Activated CD4-positive, alpha-beta T cell treated with anti-CD3 and anti-CD28 coated beads, Interleukin-2, amount 10 ng/mL, durations not matched to agents 7 days and 5 days (primary cell): ENCODE data around the gene NTPCR. TPM values are rescaled to one million over a fixed set of nuclear protein-coding genes. Genes with fewer than 3 reads are reported as not detected.

Experiments used
- CTCF ChIA-PET: fragments of 350-600 bp; sonication (Branson Sonifier 250); formaldehyde crosslinking; loops from one replicate; lab custom pipeline; 2021; ENCODE audit warnings: antibody characterized with exemption; lab: Charles Lee
- POLR2A ChIA-PET: fragments of 350-600 bp; sonication (Branson Sonifier 250); formaldehyde crosslinking; loops from one replicate; lab custom pipeline; 2021; ENCODE audit warnings: antibody characterized with exemption; lab: Charles Lee
- DNase-seq: peaks from one replicate; pipeline ENCODE4 v3.0.0-alpha.2; 2020
- H3K27ac Mint-ChIP-seq: one replicate; pipeline ENCODE4 v1.8.0; 2021; ENCODE audit warnings: mild to moderate bottlenecking, moderate library complexity, mixed read lengths
- H3K27me3 Mint-ChIP-seq: one replicate; pipeline ENCODE4 v1.8.0; 2021; ENCODE audit warnings: mixed read lengths
- H3K36me3 Mint-ChIP-seq: one replicate; pipeline ENCODE4 v1.8.0; 2021; ENCODE audit warnings: low read depth, mixed read lengths
- H3K4me1 Mint-ChIP-seq: one replicate; pipeline ENCODE4 v1.8.0; 2021; ENCODE audit warnings: mixed read lengths
- H3K4me3 Mint-ChIP-seq: one replicate; pipeline ENCODE4 v1.8.0; 2021; ENCODE audit warnings: mild to moderate bottlenecking, moderate library complexity, mixed read lengths
- H3K9me3 Mint-ChIP-seq: one replicate; pipeline ENCODE4 v1.8.0; 2021; ENCODE audit warnings: mixed read lengths
- total RNA-seq, 2 experiments: library from RNA; stranded (reverse); gene quantifications; one replicate each; pipeline ENCODE4 v1.2.3, GENCODE V29; 2021

The NTPCR gene, protein sequence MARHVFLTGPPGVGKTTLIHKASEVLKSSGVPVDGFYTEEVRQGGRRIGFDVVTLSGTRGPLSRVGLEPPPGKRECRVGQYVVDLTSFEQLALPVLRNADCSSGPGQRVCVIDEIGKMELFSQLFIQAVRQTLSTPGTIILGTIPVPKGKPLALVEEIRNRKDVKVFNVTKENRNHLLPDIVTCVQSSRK
- total RNA-seq: 10 to 100 TPM; 36.9 to 45.8 TPM

DNA sequence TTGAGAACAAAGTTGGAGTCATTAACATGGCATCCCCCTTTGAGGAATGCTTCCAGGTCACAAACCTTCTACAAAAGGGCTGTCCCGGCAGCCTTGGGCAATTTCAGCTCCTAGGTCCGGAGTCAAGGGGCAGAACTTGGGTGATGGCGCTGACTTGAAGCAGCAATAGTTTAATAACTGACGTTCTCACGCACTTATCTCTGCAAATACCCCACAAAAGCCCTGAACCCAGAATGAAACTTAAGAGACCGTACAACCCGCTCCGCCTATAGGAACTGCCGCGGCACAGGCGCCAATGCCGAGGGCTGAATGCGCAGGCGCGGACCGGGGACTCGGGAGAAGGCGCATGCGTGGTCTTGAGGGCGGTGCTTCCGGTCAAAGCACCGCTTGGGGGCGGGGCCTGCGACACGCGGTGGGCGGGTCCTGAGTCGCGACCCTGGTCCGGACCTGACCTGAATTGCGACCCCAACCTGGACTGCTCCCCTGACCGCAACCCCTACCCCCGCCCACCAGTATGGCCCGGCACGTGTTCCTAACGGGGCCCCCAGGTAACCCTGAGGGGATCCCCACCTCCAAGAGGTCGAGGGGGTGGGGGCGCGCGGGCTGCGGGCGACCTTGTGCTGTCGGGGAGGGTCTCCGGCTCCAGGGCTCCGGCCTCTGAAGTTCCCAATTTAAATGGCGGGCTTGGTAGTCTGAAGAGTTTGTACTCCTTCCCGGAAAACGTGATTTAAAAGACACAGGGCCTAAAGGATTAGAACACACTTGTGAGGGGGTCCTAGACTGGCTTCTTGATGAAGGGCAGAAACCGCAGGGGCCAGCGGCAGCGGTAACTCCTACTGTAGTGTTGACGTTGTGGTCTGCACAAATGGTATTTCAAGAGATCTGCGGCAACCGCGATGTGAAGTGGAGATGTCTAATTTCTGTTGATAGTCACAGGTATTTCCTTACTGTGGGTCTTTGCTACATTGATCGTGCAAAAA lies at the start of gene NTPCR:
Gene NTPCR (plus strand): TSS at position 415 of the 980 bp plus-strand sequence. CDS start 100 bp downstream, at position 515.
- Mint-ChIP-seq H3K9me3 (peaks cover 5% of the 10 kb centered on the region), H3K4me3 (peak within 1 kb of the TSS; percentile 97), H3K4me1 (peaks cover 46% of the 10 kb centered on the region), H3K27me3 (no peaks in the 10 kb centered on the region), H3K27ac (peak within 1 kb of the TSS; percentile 94), H3K36me3 (peaks cover 24% of the 10 kb centered on the region)
- ChIA-PET CTCF (interaction anchor here (0.7 kb wide), 1 partner anchor 29 kb away, joined by 3 read pairs; no protein-coding TSS in a partner anchor), POLR2A (interaction anchor here (1.5 kb wide), 1 partner anchor 27 kb away, joined by 6 read pairs; no protein-coding TSS in a partner anchor)
- DNase-seq: peak; percentile 95

DNA sequence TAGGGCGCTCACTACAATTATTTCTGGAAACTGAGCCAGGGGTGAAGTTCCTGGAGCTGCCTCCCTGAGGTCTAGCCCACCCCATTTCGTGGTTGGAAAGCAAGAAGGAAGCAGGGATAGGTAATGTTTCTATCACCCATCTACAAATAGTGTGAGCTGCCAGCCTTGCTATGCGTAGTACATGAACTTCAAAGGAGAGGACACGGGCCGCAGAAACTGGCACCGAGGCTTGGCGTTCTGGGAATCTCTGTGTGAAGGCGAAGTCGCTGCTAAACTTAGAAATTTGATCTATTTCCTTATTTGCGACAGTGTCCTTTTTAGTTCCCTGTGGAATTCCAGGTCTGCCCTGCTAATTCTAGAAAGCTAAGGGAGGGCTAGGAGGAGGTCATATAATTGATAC lies 49.6 kb upstream of the NTPCR start:
- H3K4me3 Mint-ChIP-seq: no peak overlapping the region
- ChIA-PET POLR2A (no interaction called here), CTCF (interaction anchor here (1.6 kb wide), 1 partner anchor 27 kb away, joined by 4 read pairs; no protein-coding TSS in a partner anchor)
- DNase-seq: no peak
- no peaks in the 10 kb centered on the region for H3K27me3 Mint-ChIP-seq
- H3K4me1 Mint-ChIP-seq: peaks cover 39% of the 10 kb centered on the region
- H3K36me3 Mint-ChIP-seq: no peaks in the 10 kb centered on the region
- peaks cover 3% of the 10 kb centered on the region for H3K9me3 Mint-ChIP-seq
- peak overlapping the region; percentile 78 for H3K27ac Mint-ChIP-seq

DNA sequence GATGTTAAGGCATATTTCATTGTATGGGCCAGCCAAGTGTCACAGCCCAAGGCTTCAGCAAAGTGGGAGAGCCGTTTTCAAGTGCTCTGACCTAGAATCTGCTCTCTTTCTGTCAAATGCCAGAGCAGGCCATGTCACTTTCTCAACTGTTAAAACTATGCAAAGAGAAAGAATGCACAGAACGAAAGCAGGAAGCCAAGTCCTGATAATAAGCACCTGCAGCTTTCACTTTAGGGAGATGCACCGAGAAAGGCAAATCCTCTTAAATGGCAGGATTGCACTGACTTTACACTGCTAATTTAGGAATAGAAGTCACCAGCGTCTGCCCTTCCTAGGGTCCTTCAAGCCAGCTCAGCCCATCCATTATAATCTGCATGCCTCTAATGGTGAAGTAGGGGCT lies 49.2 kb upstream of the NTPCR start:
- Mint-ChIP-seq H3K9me3 (peaks cover 3% of the 10 kb centered on the region), H3K4me3 (peak overlapping the region; percentile 2), H3K27me3 (no peaks in the 10 kb centered on the region), H3K4me1 (peaks cover 43% of the 10 kb centered on the region), H3K36me3 (no peaks in the 10 kb centered on the region), H3K27ac (peak overlapping the region; percentile 78)
- ChIA-PET POLR2A (no interaction called here), CTCF (interaction anchor here (1.6 kb wide), 1 partner anchor 27 kb away, joined by 4 read pairs; no protein-coding TSS in a partner anchor)
- peak; percentile 15 for DNase-seq

DNA sequence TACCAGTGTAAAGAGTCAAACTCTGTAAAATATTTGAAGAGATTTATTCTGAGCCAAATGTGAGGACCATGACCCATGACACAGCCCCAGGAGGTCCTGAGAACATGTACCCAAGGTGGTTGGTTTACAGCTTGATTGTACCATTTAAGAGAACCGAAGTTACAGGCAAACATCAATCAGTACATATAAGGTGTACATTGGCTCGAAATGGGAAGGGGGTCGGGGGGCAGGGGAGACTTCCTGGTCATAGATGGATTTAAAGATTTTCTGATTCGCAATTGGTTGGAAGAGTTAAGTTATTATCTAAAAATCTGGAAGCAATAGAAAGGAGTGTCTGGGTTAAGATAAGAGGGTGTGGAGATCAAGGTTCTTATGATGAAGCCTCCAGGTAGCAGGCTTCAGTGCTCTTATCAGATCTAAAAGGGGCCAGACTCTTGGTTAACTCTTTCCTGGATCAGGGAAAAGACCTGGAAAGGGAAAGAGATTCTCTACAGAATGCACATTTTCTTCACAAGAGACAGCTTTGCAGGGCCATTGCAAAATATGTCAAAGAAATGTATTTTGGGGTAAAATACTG lies 47.5 kb upstream of the NTPCR start:
- H3K36me3 Mint-ChIP-seq: no peaks in the 10 kb centered on the region
- DNase-seq: no peak
- CTCF ChIA-PET: interaction anchor here (0.9 to 2.4 kb wide), 4 partner anchors 8 to 19 kb away, joined by 3 to 7 read pairs (median 4); no protein-coding TSS in a partner anchor
- H3K27me3 Mint-ChIP-seq: no peaks in the 10 kb centered on the region
- H3K4me3 Mint-ChIP-seq: no peak overlapping the region
- POLR2A ChIA-PET: no interaction called here
- no peak overlapping the region for H3K27ac Mint-ChIP-seq
- peaks cover 49% of the 10 kb centered on the region for H3K4me1 Mint-ChIP-seq
- peaks cover 3% of the 10 kb centered on the region for H3K9me3 Mint-ChIP-seq

DNA sequence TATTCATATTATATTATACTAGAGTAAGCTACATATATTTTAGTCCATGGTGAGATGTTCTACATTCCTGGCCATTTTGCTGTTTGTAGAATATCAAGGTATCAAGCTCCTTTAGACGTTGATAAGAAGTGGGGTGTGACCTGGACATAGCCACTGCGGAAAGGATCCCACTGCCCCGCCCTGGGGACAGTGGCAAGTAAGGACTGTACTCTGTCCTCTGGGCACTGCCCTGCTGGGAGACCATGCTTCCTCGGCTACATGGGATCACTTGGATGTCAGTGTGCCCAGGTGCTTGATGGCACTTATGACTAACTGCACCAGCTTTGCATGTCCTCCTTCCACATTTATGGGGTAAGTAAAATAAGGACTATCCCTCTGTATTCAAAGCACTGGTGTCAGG lies 46.3 kb upstream of the NTPCR start:
- peaks cover 57% of the 10 kb centered on the region for H3K4me1 Mint-ChIP-seq
- no peak overlapping the region for H3K4me3 Mint-ChIP-seq
- H3K36me3 Mint-ChIP-seq: no peaks in the 10 kb centered on the region
- H3K9me3 Mint-ChIP-seq: peaks cover 3% of the 10 kb centered on the region
- H3K27ac Mint-ChIP-seq: no peak overlapping the region
- ChIA-PET POLR2A (no interaction called here), CTCF (interaction anchor here (1.1 to 2.4 kb wide), 4 partner anchors 12 to 17 kb away, joined by 3 to 7 read pairs (median 6); no protein-coding TSS in a partner anchor)
- DNase-seq: no peak
- H3K27me3 Mint-ChIP-seq: no peaks in the 10 kb centered on the region

DNA sequence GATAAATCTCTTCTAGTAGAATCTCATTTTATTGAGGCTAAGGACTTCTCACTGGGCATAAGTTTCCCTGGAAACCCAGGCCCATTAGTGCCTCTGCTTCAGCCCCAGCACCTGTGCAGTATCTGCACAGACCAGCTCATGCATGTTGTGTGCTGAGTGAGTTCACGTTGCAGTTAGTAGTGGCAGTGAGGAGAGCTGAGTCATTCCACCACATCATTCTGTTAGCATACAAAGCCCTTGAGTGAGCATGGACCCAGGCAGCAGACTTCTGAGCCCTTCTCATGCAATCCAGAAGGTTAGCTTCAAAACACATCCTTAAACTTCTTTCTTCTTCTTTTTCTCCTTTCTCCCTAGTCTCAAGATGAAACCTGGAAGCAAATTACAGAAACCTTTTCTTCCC lies 45.8 kb upstream of the NTPCR start:
- H3K4me1 Mint-ChIP-seq: peaks cover 61% of the 10 kb centered on the region
- POLR2A ChIA-PET: interaction anchor here (0.7 kb wide), 1 partner anchor 118 kb away, joined by 3 read pairs; no protein-coding TSS in a partner anchor
- no peaks in the 10 kb centered on the region for H3K36me3 Mint-ChIP-seq
- peak; percentile 17 for DNase-seq
- no peak overlapping the region for H3K4me3 Mint-ChIP-seq
- CTCF ChIA-PET: interaction anchor here (1.1 to 2.4 kb wide), 4 partner anchors 12 to 35 kb away, joined by 3 to 7 read pairs (median 6); no protein-coding TSS in a partner anchor
- H3K27ac Mint-ChIP-seq: no peak overlapping the region
- H3K9me3 Mint-ChIP-seq: peaks cover 3% of the 10 kb centered on the region
- no peaks in the 10 kb centered on the region for H3K27me3 Mint-ChIP-seq

DNA sequence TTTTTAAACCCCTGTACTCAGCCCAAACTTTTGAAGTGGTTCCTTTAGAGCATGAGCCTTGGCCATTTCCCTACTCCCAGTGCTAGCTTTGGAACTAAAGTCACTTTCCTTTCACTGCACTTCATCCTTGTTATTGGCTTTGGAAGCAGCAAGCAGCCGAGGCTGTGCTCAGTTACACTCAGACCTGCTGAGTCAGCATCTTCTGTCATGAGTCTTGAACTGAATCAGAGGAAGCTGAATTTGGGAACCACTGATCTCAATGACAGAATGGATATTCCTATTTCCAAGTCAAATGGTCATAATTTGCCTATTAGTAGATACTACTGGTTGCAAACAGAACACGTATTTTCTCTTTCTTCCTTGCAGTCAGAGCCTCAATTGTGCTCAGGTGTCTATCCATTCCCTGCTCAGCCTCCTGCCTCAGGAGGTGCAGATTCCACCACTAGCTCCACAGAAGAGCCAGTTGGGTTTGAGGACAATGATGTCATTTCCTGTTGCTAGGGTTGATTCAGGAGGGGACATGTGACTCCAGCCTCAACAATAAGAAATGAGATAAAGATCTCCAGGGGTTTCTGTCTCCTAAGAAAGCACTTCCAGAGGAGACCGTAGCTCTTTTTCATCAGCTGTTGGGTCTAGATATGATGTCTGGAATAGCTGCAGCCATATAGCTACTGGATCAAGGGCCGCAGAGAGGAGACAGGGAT lies 44.9 kb upstream of the NTPCR start:
- H3K9me3 Mint-ChIP-seq: peaks cover 4% of the 10 kb centered on the region
- peak; percentile 21 for DNase-seq
- H3K36me3 Mint-ChIP-seq: no peaks in the 10 kb centered on the region
- ChIA-PET CTCF (interaction anchor here (0.8 to 2.0 kb wide), 3 partner anchors 11 to 34 kb away, joined by 4 to 6 read pairs (median 6); no protein-coding TSS in a partner anchor), POLR2A (interaction anchor here (0.7 kb wide), 1 partner anchor 119 kb away, joined by 3 read pairs; no protein-coding TSS in a partner anchor)
- H3K27ac Mint-ChIP-seq: no peak overlapping the region
- H3K27me3 Mint-ChIP-seq: no peaks in the 10 kb centered on the region
- no peak overlapping the region for H3K4me3 Mint-ChIP-seq
- peaks cover 68% of the 10 kb centered on the region for H3K4me1 Mint-ChIP-seq

DNA sequence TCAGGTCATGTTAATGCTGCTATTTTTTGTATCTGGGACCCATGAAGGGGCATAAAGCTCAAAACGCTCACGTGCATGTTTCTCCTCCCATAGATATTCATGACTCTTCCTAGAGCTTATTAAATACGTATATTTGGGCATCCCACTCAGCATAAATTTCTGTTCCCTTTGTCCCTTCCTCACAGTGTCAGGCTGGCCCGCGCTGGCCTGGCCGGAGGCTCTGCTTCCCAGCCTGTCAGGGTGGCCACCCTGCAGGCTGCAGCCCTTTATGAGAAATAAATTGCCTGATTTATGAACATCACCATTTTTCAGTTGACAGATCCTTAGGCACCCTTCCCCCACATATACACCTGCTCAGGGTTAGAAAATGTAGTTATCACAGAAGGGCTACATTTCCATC lies 44.0 kb upstream of the NTPCR start:
- H3K4me1 Mint-ChIP-seq: peaks cover 67% of the 10 kb centered on the region
- H3K27me3 Mint-ChIP-seq: no peaks in the 10 kb centered on the region
- ChIA-PET CTCF (interaction anchor here (0.6 kb wide), 1 partner anchor 144 kb away, joined by 3 read pairs; no protein-coding TSS in a partner anchor), POLR2A (no interaction called here)
- no peak overlapping the region for H3K4me3 Mint-ChIP-seq
- peaks cover 5% of the 10 kb centered on the region for H3K9me3 Mint-ChIP-seq
- H3K36me3 Mint-ChIP-seq: no peaks in the 10 kb centered on the region
- DNase-seq: no peak
- no peak overlapping the region for H3K27ac Mint-ChIP-seq

DNA sequence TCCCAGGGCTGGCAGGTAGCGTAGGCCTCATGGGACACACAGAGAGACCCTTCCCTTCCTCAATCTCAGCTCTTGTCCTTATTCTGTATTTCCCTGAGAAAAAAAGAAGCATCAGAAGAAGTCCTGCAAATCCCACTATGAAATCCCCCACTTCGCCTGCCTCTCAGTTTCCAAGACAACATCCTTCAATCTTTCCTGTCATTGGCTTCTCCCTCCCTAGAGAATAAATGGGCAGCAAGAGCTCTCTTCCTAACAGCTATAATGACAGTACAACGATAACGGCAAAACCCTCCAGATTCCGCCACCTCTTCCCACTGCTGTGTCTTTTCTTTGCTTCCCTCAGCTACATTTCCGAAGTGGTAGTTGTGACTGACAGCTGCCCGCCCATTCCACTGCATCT lies 41.6 kb upstream of the NTPCR start:
- Mint-ChIP-seq H3K27me3 (no peaks in the 10 kb centered on the region), H3K36me3 (no peaks in the 10 kb centered on the region), H3K27ac (no peak overlapping the region), H3K4me3 (no peak overlapping the region), H3K9me3 (peaks cover 5% of the 10 kb centered on the region), H3K4me1 (peaks cover 59% of the 10 kb centered on the region)
- ChIA-PET CTCF (interaction anchor here (0.9 to 1.2 kb wide), 2 partner anchors 15 to 154 kb away, joined by 3 read pairs; no protein-coding TSS in a partner anchor), POLR2A (no interaction called here)
- DNase-seq: no peak

DNA sequence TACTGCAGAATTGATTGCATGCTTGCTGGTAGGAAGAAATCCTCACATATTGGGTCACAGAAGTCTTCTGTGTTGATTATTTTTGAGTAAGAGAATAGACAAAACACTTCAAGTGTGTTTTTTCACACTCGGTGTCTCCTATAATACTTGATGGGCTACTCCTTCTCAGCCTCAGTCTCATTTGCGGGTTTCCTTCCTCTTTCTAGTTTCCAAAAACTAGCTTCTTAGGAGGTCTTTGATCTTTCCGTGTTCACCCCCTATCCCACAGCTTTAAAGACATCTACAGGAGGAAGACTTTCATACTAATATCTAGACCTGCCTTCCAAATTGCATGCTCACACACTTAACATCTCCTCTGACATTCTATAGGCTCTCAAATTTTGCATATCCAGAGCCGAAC lies 40.7 kb upstream of the NTPCR start:
- H3K27ac Mint-ChIP-seq: no peak overlapping the region
- H3K36me3 Mint-ChIP-seq: no peaks in the 10 kb centered on the region
- H3K9me3 Mint-ChIP-seq: peaks cover 5% of the 10 kb centered on the region
- H3K4me3 Mint-ChIP-seq: no peak overlapping the region
- no peak for DNase-seq
- ChIA-PET CTCF (interaction anchor here (1.2 kb wide), 1 partner anchor 153 kb away, joined by 3 read pairs; no protein-coding TSS in a partner anchor), POLR2A (no interaction called here)
- peaks cover 54% of the 10 kb centered on the region for H3K4me1 Mint-ChIP-seq
- H3K27me3 Mint-ChIP-seq: no peaks in the 10 kb centered on the region

DNA sequence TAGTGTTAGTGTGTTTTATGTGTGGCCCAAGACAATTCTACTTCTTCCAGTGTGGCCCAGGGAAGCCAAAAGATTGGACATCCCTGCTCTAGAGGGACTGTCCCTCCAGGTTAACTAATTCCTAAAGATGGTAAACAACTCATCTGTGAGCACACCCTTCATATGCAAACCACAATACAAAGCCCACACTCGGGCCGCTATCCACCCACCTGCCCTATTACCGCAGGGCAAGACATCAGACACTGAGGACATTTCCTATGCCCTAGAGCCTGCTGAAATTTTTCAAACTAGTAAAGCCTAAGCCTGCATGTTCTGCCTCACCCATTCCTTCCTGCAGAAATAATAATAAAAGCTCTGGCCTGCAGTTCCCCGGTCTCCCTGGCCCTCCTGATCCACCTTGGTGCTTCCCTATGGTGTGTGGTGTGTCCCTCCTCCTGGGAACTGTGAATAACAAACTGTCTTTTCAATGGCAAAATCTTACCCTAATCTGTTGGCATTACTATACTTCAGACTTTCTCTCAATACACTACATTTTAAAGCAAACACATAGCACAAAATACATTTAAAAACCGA lies 39.3 kb upstream of the NTPCR start:
- Mint-ChIP-seq H3K36me3 (peaks cover 2% of the 10 kb centered on the region), H3K27ac (no peak overlapping the region), H3K4me3 (no peak overlapping the region), H3K27me3 (no peaks in the 10 kb centered on the region), H3K4me1 (peaks cover 48% of the 10 kb centered on the region), H3K9me3 (peaks cover 2% of the 10 kb centered on the region)
- ChIA-PET POLR2A (no interaction called here), CTCF (interaction anchor here (0.9 to 1.7 kb wide), 2 partner anchors 9 to 17 kb away, joined by 3 read pairs; no protein-coding TSS in a partner anchor)
- no peak for DNase-seq
